Heart right ventricle (tissue), 16 donors: ENCODE results near the gene SLC35B4. TPM values are rescaled to one million over a fixed set of nuclear protein-coding genes. Genes with fewer than 3 reads are reported as not detected.

Source experiments
- ATAC-seq, 8 donors: fragments of 200-7000 bp; cut with Tn5 transposase; one replicate each; pipeline ENCODE4 v1.9.1; 2020; ENCODE audit warnings: mild to moderate bottlenecking in 8 of 8, moderate library complexity in 8 of 8, moderate number of reproducible peaks in 1 of 8
- DNase-seq, 2 donors: peaks; one replicate each; pipeline ENCODE4 v3.0.0-alpha.2; 2020
- H3K27ac ChIP-seq, 10 donors: fragments of 200-600 bp; sonication (generic) in 2 of 10; one replicate each; pipeline versions ENCODE4 v1.5.0 to v1.8.0; 2020 to 2022; ENCODE audit warnings: mild to moderate bottlenecking in 3 of 10
- H3K27me3 ChIP-seq, 7 donors: fragments of 200-600 bp; one replicate each; pipeline ENCODE4 v1.8.0; 2021 to 2022; ENCODE audit warnings: mild to moderate bottlenecking in 2 of 7
- H3K36me3 ChIP-seq, 9 donors: fragments of 200-600 bp; sonication (generic) in 1 of 9; one replicate each; pipeline versions ENCODE4 v1.5.0 to v1.8.0; 2020 to 2022; ENCODE audit warnings: mild to moderate bottlenecking in 2 of 9
- H3K4me1 ChIP-seq, 9 donors: fragments of 200-600 bp; sonication (generic) in 1 of 9; one replicate each; pipeline versions ENCODE4 v1.5.0 to v1.8.0; 2020 to 2022; ENCODE audit warnings: mild to moderate bottlenecking in 4 of 9
- H3K4me3 ChIP-seq, 10 donors: fragments of 200-600 bp; sonication (generic) in 2 of 10; one replicate each; pipeline versions ENCODE4 v1.5.0 to v1.8.0; 2020 to 2022; ENCODE audit warnings: mild to moderate bottlenecking in 7 of 10, moderate library complexity in 2 of 10
- H3K9me3 ChIP-seq, 11 donors: fragments of 200-600 bp in 10 of 11; sonication (generic) in 2 of 11; one replicate each; pipeline versions ENCODE4 v1.5.0 to v1.8.0; 2013 to 2022; ENCODE audit warnings: mild to moderate bottlenecking in 2 of 11, control low read depth in 1 of 11, moderate library complexity in 1 of 11
- CTCF ChIP-seq, 9 donors: fragments of 200-600 bp; sonication (generic) in 2 of 9; IDR thresholded peaks; one replicate each; pipeline versions ENCODE4 v1.5.0 to v1.8.0; 2021 to 2022; ENCODE audit warnings: antibody characterized with exemption in 9 of 9, mild to moderate bottlenecking in 5 of 9, moderate library complexity in 1 of 9
- WGBS, 2 donors: extraction: QIAGEN DNeasy Blood & Tissue Kit; methylation state at CpG; one replicate each; pipeline ENCODE4 v1.1.7; 2013; ENCODE audit warnings: inconsistent platforms in 1 of 2; 5-methylcytosine and 5-hydroxymethylcytosine counted together
- intact Hi-C, 10 donors: fragments of 100-400 bp; cut with DNase I; formaldehyde crosslinking; loops; one replicate each; pipeline versions ENCODE4 v1.11.1 to v1.14.2; 2022
- polyA plus RNA-seq, 2 donors: library from polyadenylated mRNA; stranded (reverse); fragments of 200-250 nt; gene quantifications; one replicate each; pipeline ENCODE4 v1.2.3, GENCODE V29; 2013
- total RNA-seq, 10 donors: library from RNA; stranded (reverse); fragmentation: NEBNext Ultra II Directional in 3 of 10; extraction: Animal tissue kit (Norgen Biotek cat#: 25700) in 3 of 10; gene quantifications; one replicate each; pipeline versions ENCODE4 v1.2.1 to v1.2.4, GENCODE V29; 2021 to 2023
- donor health status: Arrhythmogenic right ventricular cardiomyopathy.
- donor health status: ischemic (EF 13 %, LVEDD 7.1; RV severe dilation, severe dysfunction).
- donor health status: healthy with polysubstance abuse.
- donor health status: DM: no; HTN: yes; CAD: no.
- donor health status: DM: no; HTN: no; CAD: no.
- donor health status: ischemic (EF 25% LVEDD 6.9; RV normal size, moderate dysfunction).
- donor health status: ischemic (EF 25% LVEDD 5.7; RV mildly dilated, moderate dysfunction).
- donor health status: healthy.
- donor health status: DM: yes; HTN: yes; CAD: no.
- donor health status: Ischemic cardiomyopathy.
- donor health status: ischemic (EF 35%, LVEDD 5.7; RV mildly dilated, moderate dysfunction).
- donor health status: nonischemic (EF 11% LVEDD 7.7; RV severe dilation, severe dysfunction).
- donor health status: DM: yes; HTN: yes; CAD: no.
- donor health status: PGD.
- donor health status: ischemic (EF 29% LVEDD 5.4; RV normal size, mild dysfunction).
- donor health status: nonischemic (EF 23%, LVEDD 6.1; RV moderate dilation, normal function).

SLC35B4 gene
- total and polyA plus RNA-seq, 12 donors = 2.4 to 7.9 (median 4.6) TPM

GRCh38 chr7:134356421-134356936, 39.7 kb upstream of the SLC35B4 start:
- Histone ChIP-seq H3K4me3 (no peak overlapping the region), H3K27me3 (no peaks in the 10 kb centered on the region), H3K9me3 (no peaks in the 10 kb centered on the region), H3K27ac (no peak overlapping the region), H3K4me1 (peaks cover 0 to 4% (median 0%) of the 10 kb centered on the region in 9 donors), H3K36me3 (no peaks in the 10 kb centered on the region)
- 87 to 93% methylated on average over 9 of the region's 9 CpGs for WGBS, 2 donors
- ATAC-seq = no peak
- no peak for DNase-seq
- intact Hi-C loops = no loop called here
- no peak for TF ChIP-seq CTCF (IDR thresholded peaks at IDR 0.05)

- Histone ChIP-seq H3K27ac (no peak overlapping the region), H3K9me3 (no peaks in the 10 kb centered on the region), H3K4me1 (peaks cover 0 to 4% (median 0%) of the 10 kb centered on the region in 9 donors), H3K4me3 (no peak overlapping the region), H3K36me3 (no peaks in the 10 kb centered on the region), H3K27me3 (no peaks in the 10 kb centered on the region)
- DNase-seq = peak; percentile 9 to 24
- ATAC-seq = peak in 4 of 8 donors; percentile 38 to 90 (median 60)
- WGBS, 2 donors = 12 to 23% methylated on average over 4 of the region's 4 CpGs
- TF ChIP-seq CTCF (IDR thresholded peaks at IDR 0.05) = no peak
- intact Hi-C loops = no loop called here
Observed at GRCh38 chr7:134355927-134356326, 39.2 kb upstream of the SLC35B4 start.

- Histone ChIP-seq H3K4me3 (no peak overlapping the region), H3K27ac (no peak overlapping the region), H3K36me3 (no peaks in the 10 kb centered on the region), H3K4me1 (peaks cover 0 to 4% (median 0%) of the 10 kb centered on the region in 9 donors), H3K9me3 (no peaks in the 10 kb centered on the region), H3K27me3 (no peaks in the 10 kb centered on the region)
- ATAC-seq = peak in 2 of 8 donors; percentile 29 to 56
- TF ChIP-seq CTCF (IDR thresholded peaks at IDR 0.05) = no peak
- WGBS, 2 donors = 56 to 70% methylated on average over 7 of the region's 7 CpGs
- intact Hi-C loops = no loop called here
- no peak for DNase-seq
Observed at GRCh38 chr7:134355004-134355525, 38.3 kb upstream of the SLC35B4 start.

- Histone ChIP-seq H3K4me1 (peaks cover 0 to 4% (median 0%) of the 10 kb centered on the region in 9 donors), H3K36me3 (no peaks in the 10 kb centered on the region), H3K27ac (no peak overlapping the region), H3K9me3 (no peaks in the 10 kb centered on the region), H3K4me3 (no peak overlapping the region), H3K27me3 (peaks cover 0 to 3% (median 0%) of the 10 kb centered on the region in 7 donors)
- ATAC-seq (no peak), DNase-seq (no peak)
- intact Hi-C loops = no loop called here
- 83 to 88% methylated on average over 4 of the region's 4 CpGs for WGBS, 2 donors
- TF ChIP-seq CTCF (IDR thresholded peaks at IDR 0.05) = no peak
Observed at GRCh38 chr7:134353411-134353810, 36.7 kb upstream of the SLC35B4 start.
